Measurements from ENCODE around the gene SMTNL1. TPM values are rescaled to one million over a fixed set of nuclear protein-coding genes. Genes with fewer than 3 reads are reported as not detected.

The SMTNL1 gene

Small RNA genes within 50 kb of the gene (small RNA-seq; reads per million reads assigned to genes)
- gene RN7SL605P (ENCODE audit: insufficient read depth): not detected

Data from mesendoderm (in vitro differentiated cells).